Measurements from ENCODE around the gene OR5M3.

- TF ChIP-seq CTCF (IDR thresholded peaks at IDR 0.05) (no peak), POLR2AphosphoS5 (IDR thresholded peaks at IDR 0.05) (no peak)
Measured at GRCh38 chr11:56509439-56509838, 36.3 kb upstream of the OR5M3 start.

Data from sigmoid colon (tissue), 4 donors.